A673 (cell line): ENCODE data around the gene HIVEP1.

ENCODE experiments used
- CTCF ChIP-seq: fragments of 300-800, 200-600 bp; sonication (generic); conservative IDR thresholded peaks from 2 replicates; pipeline ENCODE4 v1.5.1; 2017; ENCODE audit warnings: low read depth, mild to moderate bottlenecking, antibody characterized with exemption, low read length, moderate library complexity, mixed read lengths
- EZH2 ChIP-seq: fragments of 200-600 bp; sonication (generic); IDR thresholded peaks from 2 replicates; pipeline ENCODE4 v1.6.1; 2017; ENCODE audit warnings: borderline replicate concordance, low read depth, mild to moderate bottlenecking, mixed read lengths, antibody characterized with exemption, low read length; ENCODE audit not compliant: poor library complexity, severe bottlenecking

- TF ChIP-seq EZH2 (no peak), CTCF (no peak)
These were observed 42.0 kb upstream of the HIVEP1 start for GRCh38 chr6:11970114-11970513.
